Heart left ventricle (tissue), 16 donors: ENCODE data around the gene GNG7. TPM values are rescaled to one million over a fixed set of nuclear protein-coding genes. Genes with fewer than 3 reads are reported as not detected.

Source experiments
- ATAC-seq, 4 donors: fragments of 200-7000 bp; cut with Tn5 transposase; one replicate each; pipeline ENCODE4 v1.9.1; 2020 to 2022; ENCODE audit warnings: moderate library complexity in 4 of 4, mild to moderate bottlenecking in 3 of 4, moderate number of reproducible peaks in 1 of 4
- DNase-seq, 5 donors: peaks; one replicate each; pipeline ENCODE4 v3.0.0-alpha.2; 2020
- H3K27ac ChIP-seq, 12 donors: fragments of 200-600 bp; sonication (generic) in 4 of 12; one replicate each; pipeline versions ENCODE4 v1.5.0 to v1.8.0; 2016 to 2022; ENCODE audit warnings: mild to moderate bottlenecking in 2 of 12
- H3K27me3 ChIP-seq, 9 donors: fragments of 200-600 bp; sonication (generic) in 2 of 9; one replicate each; pipeline versions ENCODE4 v1.5.1 to v1.8.0; 2016 to 2022; ENCODE audit warnings: mild to moderate bottlenecking in 3 of 9
- H3K36me3 ChIP-seq, 9 donors: fragments of 200-600 bp; sonication (generic) in 2 of 9; one replicate each; pipeline versions ENCODE4 v1.5.0 to v1.8.0; 2018 to 2022; ENCODE audit warnings: mild to moderate bottlenecking in 2 of 9
- H3K4me1 ChIP-seq, 12 donors: fragments of 200-600 bp; sonication (generic) in 4 of 12; one replicate each; pipeline versions ENCODE4 v1.5.0 to v1.8.0; 2016 to 2022; ENCODE audit warnings: mild to moderate bottlenecking in 3 of 12
- H3K4me3 ChIP-seq, 12 donors: fragments of 200-600 bp; sonication (generic) in 4 of 12; one replicate each; pipeline versions ENCODE4 v1.5.0 to v1.8.0; 2017 to 2022; ENCODE audit warnings: mild to moderate bottlenecking in 9 of 12, moderate library complexity in 4 of 12
- H3K9me3 ChIP-seq, 12 donors: fragments of 200-600 bp; sonication (generic) in 4 of 12; one replicate each; pipeline versions ENCODE4 v1.5.0 to v1.8.0; 2016 to 2022; ENCODE audit warnings: mild to moderate bottlenecking in 1 of 12
- POLR2A ChIP-seq, 2 donors: fragments of 450-650 bp; IDR thresholded peaks; one replicate each; pipeline ENCODE4 v1.6.1; 2017; ENCODE audit warnings: antibody characterized with exemption in 2 of 2, mild to moderate bottlenecking in 2 of 2, moderate library complexity in 2 of 2
- WGBS, 4 donors: extraction: QIAGEN DNeasy Blood & Tissue Kit in 2 of 4; methylation state at CpG; one replicate each; pipeline versions ENCODE4 v1.1.5 to v1.1.7; 2013 to 2018; 5-methylcytosine and 5-hydroxymethylcytosine counted together
- intact Hi-C, 10 donors: fragments of 100-400 bp; cut with DNase I; formaldehyde crosslinking; loops; one replicate each; pipeline versions ENCODE4 v1.11.1 to v1.14.2; 2022
- polyA plus RNA-seq, 2 donors: library from polyadenylated mRNA; stranded (reverse); fragments of 200-250 nt; gene quantifications; one replicate each; pipeline ENCODE4 v1.2.3, GENCODE V29; 2013
- total RNA-seq, 9 donors: library from RNA; depleted of rRNA in 2 of 9; stranded (reverse); fragments of >200 nt in 2 of 9; fragmentation: NEBNext Ultra II Directional in 3 of 9; extraction: Animal tissue kit (Norgen Biotek cat#: 25700) in 3 of 9; gene quantifications; one replicate each; pipeline versions ENCODE4 v1.1.0 to v1.2.4, GENCODE V29; 2016 to 2023
- TF ChIP-seq, protein P1 (sequence below), 12 donors: fragments of 200-600 bp; sonication (generic) in 4 of 12; IDR thresholded peaks; one replicate each; pipeline versions ENCODE4 v1.5.0 to v1.8.0; 2018 to 2022; ENCODE audit warnings: antibody characterized with exemption in 12 of 12, mild to moderate bottlenecking in 5 of 12
- donor health status: ischemic (EF 13 %, LVEDD 7.1; RV severe dilation, severe dysfunction).
- donor health status: healthy with polysubstance abuse.
- donor health status: DM: no; HTN: yes; CAD: no.
- donor health status: DM: no; HTN: no; CAD: no.
- donor health status: ischemic (EF 25% LVEDD 6.9; RV normal size, moderate dysfunction).
- donor health status: ischemic (EF 25% LVEDD 5.7; RV mildly dilated, moderate dysfunction).
- donor health status: healthy.
- donor health status: DM: yes; HTN: yes; CAD: no.
- donor health status: ischemic (EF 35%, LVEDD 5.7; RV mildly dilated, moderate dysfunction).
- donor health status: nonischemic (EF 11% LVEDD 7.7; RV severe dilation, severe dysfunction).
- donor health status: DM: yes; HTN: yes; CAD: no.
- donor health status: PGD.
- donor health status: ischemic (EF 29% LVEDD 5.4; RV normal size, mild dysfunction).
- donor health status: nonischemic (EF 23%, LVEDD 6.1; RV moderate dilation, normal function).

Gene GNG7
- total and polyA plus RNA-seq, 11 donors: 11.7 to 46.4 (median 24.0) TPM

DNA sequence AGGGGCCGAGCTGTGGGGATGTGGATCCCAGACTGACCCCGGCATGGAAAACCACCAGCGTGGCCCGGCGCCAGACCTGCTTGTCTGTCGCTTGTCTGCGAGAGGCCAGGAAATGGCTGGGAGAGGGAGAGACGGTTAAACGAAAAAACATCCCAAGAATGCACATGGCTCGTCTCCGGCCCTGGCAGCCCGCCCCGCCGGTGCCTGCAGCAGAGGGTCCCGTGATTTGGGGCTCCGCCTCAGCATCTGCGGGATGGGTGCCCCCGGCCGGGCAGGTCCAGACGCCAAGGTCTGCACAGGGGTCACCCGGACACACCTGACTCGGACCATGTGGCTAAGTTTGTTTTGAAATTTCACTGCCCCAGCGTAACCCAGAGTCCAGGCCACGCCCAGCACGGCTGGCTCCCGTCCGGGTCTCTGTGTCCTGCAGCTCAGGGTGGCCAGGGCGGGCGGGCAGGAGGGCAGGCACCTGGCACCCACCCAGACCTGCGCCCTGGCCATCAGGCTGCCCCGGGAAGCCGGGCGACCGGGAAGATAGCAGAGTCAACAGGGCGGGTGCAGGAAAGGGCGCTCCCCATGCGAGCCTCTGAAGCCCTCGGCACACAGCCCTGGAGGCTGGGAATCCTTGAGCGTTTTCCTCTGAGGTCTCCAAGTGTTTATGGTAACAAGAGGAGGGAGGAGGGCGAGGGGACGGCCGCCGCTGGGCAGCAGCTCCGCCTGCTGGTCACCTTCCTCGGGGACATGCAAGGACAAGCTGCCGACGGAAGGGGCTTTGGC, 123.4 kb downstream of the GNG7 start:
- peak overlapping the region; percentile 71 to 92 (median 84) for H3K27ac ChIP-seq
- peak overlapping the region; percentile 4 to 75 (median 54) for H3K4me3 ChIP-seq
- peaks cover 0 to 21% (median 0%) of the 10 kb centered on the region in 12 donors for H3K9me3 ChIP-seq
- DNase-seq (peak; percentile 88 to 94 (median 91)), ATAC-seq (peak; percentile 82 to 90 (median 86))
- intact Hi-C loops: loop anchor here in 9 of 10 donors (1.0 to 5.0 kb wide), 14 partner anchors 32 to 105 kb away; no protein-coding TSS in a partner anchor
- H3K27me3 ChIP-seq: no peaks in the 10 kb centered on the region
- 0 to 1% (median 0%) methylated on average over 9 to 47 of the region's 47 CpGs for WGBS, 4 donors
- H3K4me1 ChIP-seq: peaks cover 8 to 53% (median 33%) of the 10 kb centered on the region in 12 donors
- H3K36me3 ChIP-seq: no peaks in the 10 kb centered on the region
- peak in 1 of 2 donors; percentile 40 for TF ChIP-seq POLR2A (IDR thresholded peaks at IDR 0.05)
- TF ChIP-seq, protein P1, sequence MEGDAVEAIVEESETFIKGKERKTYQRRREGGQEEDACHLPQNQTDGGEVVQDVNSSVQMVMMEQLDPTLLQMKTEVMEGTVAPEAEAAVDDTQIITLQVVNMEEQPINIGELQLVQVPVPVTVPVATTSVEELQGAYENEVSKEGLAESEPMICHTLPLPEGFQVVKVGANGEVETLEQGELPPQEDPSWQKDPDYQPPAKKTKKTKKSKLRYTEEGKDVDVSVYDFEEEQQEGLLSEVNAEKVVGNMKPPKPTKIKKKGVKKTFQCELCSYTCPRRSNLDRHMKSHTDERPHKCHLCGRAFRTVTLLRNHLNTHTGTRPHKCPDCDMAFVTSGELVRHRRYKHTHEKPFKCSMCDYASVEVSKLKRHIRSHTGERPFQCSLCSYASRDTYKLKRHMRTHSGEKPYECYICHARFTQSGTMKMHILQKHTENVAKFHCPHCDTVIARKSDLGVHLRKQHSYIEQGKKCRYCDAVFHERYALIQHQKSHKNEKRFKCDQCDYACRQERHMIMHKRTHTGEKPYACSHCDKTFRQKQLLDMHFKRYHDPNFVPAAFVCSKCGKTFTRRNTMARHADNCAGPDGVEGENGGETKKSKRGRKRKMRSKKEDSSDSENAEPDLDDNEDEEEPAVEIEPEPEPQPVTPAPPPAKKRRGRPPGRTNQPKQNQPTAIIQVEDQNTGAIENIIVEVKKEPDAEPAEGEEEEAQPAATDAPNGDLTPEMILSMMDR (IDR thresholded peaks at IDR 0.05): peak; percentile 86 to 97 (median 95)

DNA sequence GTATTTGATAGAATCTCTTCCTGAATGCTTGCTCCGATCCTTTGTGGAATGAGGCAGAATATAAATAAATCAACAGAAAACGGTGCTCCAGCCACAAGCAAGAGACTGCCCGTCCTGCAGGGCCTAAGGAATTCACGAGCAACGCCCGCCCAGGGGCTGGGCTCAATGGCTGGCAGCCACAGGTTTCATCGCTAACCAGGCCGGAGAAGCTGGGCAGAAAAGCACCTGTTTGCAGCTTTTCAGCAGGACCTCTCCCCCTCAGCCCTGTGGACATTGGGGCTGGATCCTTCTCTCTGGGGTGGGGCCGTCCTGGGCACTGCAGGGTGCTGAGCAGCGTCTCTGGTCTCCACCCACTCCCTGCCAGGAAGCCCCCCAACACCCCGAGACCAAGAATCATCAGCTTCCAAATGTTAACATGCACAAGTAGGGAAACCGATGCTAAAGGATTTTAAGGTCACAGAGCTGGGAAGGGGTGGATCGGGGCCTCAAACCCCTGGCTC, 124.1 kb downstream of the GNG7 start:
- H3K9me3 ChIP-seq: peaks cover 0 to 17% (median 0%) of the 10 kb centered on the region in 12 donors
- peak in 1 of 4 donors; percentile 2 for ATAC-seq
- DNase-seq: peak in 2 of 5 donors; percentile 42 to 47
- peaks cover 8 to 53% (median 33%) of the 10 kb centered on the region in 12 donors for H3K4me1 ChIP-seq
- no peaks in the 10 kb centered on the region for H3K36me3 ChIP-seq
- no peaks in the 10 kb centered on the region for H3K27me3 ChIP-seq
- peak overlapping the region; percentile 71 to 92 (median 84) for H3K27ac ChIP-seq
- intact Hi-C loops: loop anchor here in 8 of 10 donors (2.0 to 5.0 kb wide), 9 partner anchors 32 to 104 kb away; no protein-coding TSS in a partner anchor
- H3K4me3 ChIP-seq: peak overlapping the region in 10 of 12 donors; percentile 24 to 75 (median 56)
- WGBS, 4 donors: 9 to 19% (median 13%) methylated on average over 12 to 13 of the region's 13 CpGs
- TF ChIP-seq, protein P1 (IDR thresholded peaks at IDR 0.05): no peak
- no peak for TF ChIP-seq POLR2A (IDR thresholded peaks at IDR 0.05)

DNA sequence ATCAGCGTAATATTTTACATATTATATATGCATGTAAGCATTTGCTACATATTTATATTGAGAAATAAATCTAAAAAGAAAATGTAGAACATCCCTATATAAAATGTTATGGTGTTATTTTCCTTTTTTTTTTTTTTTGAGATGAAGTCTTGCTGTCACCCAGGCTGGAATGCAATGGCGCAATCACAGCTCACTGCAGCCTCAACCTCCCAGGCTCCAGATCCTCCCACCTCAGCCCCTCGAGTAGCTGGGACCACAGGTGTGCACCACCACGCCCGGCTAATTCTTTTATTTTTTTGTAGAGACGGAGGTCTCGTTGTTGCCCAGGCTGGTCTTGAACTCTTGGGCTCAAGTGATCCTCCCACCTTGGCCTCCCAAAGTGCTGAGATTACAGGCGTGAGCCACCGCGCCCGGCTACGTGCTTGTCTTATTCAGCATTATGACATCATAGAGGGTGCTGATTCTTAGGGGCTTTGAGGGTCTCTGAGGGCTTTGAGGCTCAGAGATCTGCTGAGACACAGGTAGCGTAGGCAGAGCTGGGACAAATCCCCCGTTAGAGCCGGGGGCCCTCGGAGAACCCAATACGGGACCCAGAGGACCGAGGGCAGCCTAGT, 124.7 kb downstream of the GNG7 start:
- intact Hi-C loops: loop anchor here in 8 of 10 donors (2.0 to 5.0 kb wide), 10 partner anchors 29 to 103 kb away; no protein-coding TSS in a partner anchor
- Histone ChIP-seq H3K36me3 (no peaks in the 10 kb centered on the region), H3K9me3 (peaks cover 0 to 11% (median 0%) of the 10 kb centered on the region in 12 donors), H3K4me3 (no peak overlapping the region), H3K27ac (peak overlapping the region in 10 of 12 donors; percentile 78 to 92 (median 86)), H3K4me1 (peaks cover 8 to 53% (median 33%) of the 10 kb centered on the region in 12 donors), H3K27me3 (no peaks in the 10 kb centered on the region)
- no peak for TF ChIP-seq POLR2A (IDR thresholded peaks at IDR 0.05)
- TF ChIP-seq, protein P1 (IDR thresholded peaks at IDR 0.05): no peak
- WGBS, 4 donors: 71 to 83% (median 79%) methylated on average over 17 to 18 of the region's 18 CpGs
- ATAC-seq (no peak), DNase-seq (no peak)
